ENCODE measurements around the gene NOVA2. TPM values are rescaled to one million over a fixed set of nuclear protein-coding genes. Genes with fewer than 3 reads are reported as not detected.

The NOVA2 gene
- total RNA-seq, 1 experiment from 2014 or later: 2.5 TPM

DNA sequence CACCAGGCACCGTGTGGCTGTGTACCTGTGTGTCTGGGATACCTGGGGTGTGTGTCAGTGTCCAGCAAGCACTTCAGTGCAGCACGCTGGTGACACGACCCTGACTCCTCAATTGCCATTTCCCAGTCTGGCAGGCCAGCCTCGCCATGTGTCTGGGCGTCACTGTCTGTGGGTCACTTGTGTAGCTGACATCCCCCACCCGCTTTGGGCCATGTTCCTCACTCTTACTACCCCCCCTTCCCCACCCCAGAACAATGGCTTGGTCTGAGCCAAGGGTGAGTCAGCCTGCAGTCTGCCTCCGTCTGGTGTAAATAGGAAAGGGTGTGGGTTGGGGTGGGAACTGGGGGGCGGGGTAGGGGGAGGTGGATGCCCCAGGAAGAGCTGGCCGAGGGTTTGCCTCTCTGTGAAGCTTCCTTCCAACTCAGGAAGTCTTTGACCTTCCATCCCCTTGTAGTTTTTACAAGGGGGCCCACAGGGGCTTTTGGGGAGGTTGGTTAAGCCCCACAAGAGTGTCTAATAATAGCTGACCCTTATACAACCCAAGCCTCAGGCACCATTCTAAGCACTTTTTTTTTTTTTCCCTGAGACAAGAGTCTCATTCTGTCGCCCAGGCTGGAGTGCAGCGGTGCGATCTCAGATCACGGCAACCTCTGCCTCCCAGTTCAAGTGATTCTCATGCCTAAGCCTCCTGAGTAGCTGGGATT is 17.6 kb downstream of the NOVA2 start:
- DNase-seq (ENCODE audit: low read depth, low spot score) (peak; percentile 35), ATAC-seq (peak; percentile 72)
- no TSS peak for BruUV-seq (replicated peaks)
- Histone ChIP-seq H3K9ac (ENCODE audit: low read length) (peak overlapping the region; percentile 2; the same call in 1 of the 2 replicates), H3K4me1 (ENCODE audit: control insufficient read depth in 1 of 2, insufficient read depth in 2 of 2, low read length in 2 of 2) (peaks cover 10 to 29% of the 10 kb centered on the region in 2 experiments; a peak in 3 of 4 replicates), H4K20me1 (ENCODE audit: insufficient read depth) (no peaks in the 10 kb centered on the region), H3K9me3 (ENCODE audit: control insufficient read depth in 1 of 2, insufficient read depth in 1 of 2, low read depth in 1 of 2, low read length in 2 of 2) (no peaks in the 10 kb centered on the region), H3K4me3 (replicated peaks in 1 of 2; ENCODE audit: low read depth in 1 of 2, low read length in 2 of 2) (peak overlapping the region in 1 of 2 experiments; percentile 20; a peak in 1 of 4 replicates), H3K79me2 (ENCODE audit: insufficient read depth, low read length) (no peaks in the 10 kb centered on the region), H2AFZ (ENCODE audit: low read depth, low read length, poor library complexity, severe bottlenecking) (no peak overlapping the region), H3K27me3 (ENCODE audit: insufficient read depth, low read length) (peaks cover 6% of the 10 kb centered on the region; the same call in 1 of the 2 replicates), H3K27ac (ENCODE audit: low read depth, low read length) (no peak overlapping the region), H3K9me2 (ENCODE audit: insufficient read depth) (no peaks in the 10 kb centered on the region), H3K4me2 (ENCODE audit: low read length) (peak overlapping the region; percentile 63), H3K36me3 (ENCODE audit: control insufficient read depth in 1 of 2, insufficient read depth in 2 of 2, low read length in 2 of 2) (no peaks in the 10 kb centered on the region)
- ChIA-PET CTCF (no interaction called here), POLR2A (no interaction called here), RAD21 (ENCODE audit: low non-redundant PET in 1 of 2, low total read pairs in 2 of 2, uncharacterized antibody in 2 of 2, unreplicated experiment in 2 of 2) (no interaction called here)
- intact Hi-C loops (cut with micrococcal nuclease): no loop called here
- TF ChIP-seq SP1 (IDR thresholded peaks at IDR 0.05; ENCODE audit: low read depth) (0 out of 2 replicates have a peak, but pooled peaks have one; percentile 39), EZH2phosphoT487 (IDR thresholded peaks at IDR 0.05; ENCODE audit: borderline replicate concordance) (no peak), EGR1 (IDR thresholded peaks at IDR 0.05; ENCODE audit: low read depth) (no peak), TCF7L2 (IDR thresholded peaks at IDR 0.05; ENCODE audit: borderline replicate concordance, extremely low read depth, insufficient read depth, insufficient read length) (no peak), FOSL1 (IDR thresholded peaks at IDR 0.05; ENCODE audit: low read depth) (peak; percentile 42), SRF (IDR thresholded peaks at IDR 0.05; ENCODE audit: low read depth) (no peak), SIN3A (IDR thresholded peaks at IDR 0.05; ENCODE audit: low read depth) (no peak), CBX3 (IDR thresholded peaks at IDR 0.05; ENCODE audit: low read depth) (peak; percentile 16; the same call in 1 of the 2 replicates), POLR2A (IDR thresholded peaks at IDR 0.05; ENCODE audit: borderline replicate concordance, extremely low read depth, insufficient read depth, insufficient read length) (no peak), EZH2 (IDR thresholded peaks at IDR 0.05) (no peak), ELF1 (IDR thresholded peaks at IDR 0.05; ENCODE audit: borderline replicate concordance, low read depth) (no peak)
- TF ChIP-seq, protein P1, sequence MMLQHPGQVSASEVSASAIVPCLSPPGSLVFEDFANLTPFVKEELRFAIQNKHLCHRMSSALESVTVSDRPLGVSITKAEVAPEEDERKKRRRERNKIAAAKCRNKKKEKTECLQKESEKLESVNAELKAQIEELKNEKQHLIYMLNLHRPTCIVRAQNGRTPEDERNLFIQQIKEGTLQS (IDR thresholded peaks at IDR 0.05): no peak
- TF ChIP-seq, protein P2, sequence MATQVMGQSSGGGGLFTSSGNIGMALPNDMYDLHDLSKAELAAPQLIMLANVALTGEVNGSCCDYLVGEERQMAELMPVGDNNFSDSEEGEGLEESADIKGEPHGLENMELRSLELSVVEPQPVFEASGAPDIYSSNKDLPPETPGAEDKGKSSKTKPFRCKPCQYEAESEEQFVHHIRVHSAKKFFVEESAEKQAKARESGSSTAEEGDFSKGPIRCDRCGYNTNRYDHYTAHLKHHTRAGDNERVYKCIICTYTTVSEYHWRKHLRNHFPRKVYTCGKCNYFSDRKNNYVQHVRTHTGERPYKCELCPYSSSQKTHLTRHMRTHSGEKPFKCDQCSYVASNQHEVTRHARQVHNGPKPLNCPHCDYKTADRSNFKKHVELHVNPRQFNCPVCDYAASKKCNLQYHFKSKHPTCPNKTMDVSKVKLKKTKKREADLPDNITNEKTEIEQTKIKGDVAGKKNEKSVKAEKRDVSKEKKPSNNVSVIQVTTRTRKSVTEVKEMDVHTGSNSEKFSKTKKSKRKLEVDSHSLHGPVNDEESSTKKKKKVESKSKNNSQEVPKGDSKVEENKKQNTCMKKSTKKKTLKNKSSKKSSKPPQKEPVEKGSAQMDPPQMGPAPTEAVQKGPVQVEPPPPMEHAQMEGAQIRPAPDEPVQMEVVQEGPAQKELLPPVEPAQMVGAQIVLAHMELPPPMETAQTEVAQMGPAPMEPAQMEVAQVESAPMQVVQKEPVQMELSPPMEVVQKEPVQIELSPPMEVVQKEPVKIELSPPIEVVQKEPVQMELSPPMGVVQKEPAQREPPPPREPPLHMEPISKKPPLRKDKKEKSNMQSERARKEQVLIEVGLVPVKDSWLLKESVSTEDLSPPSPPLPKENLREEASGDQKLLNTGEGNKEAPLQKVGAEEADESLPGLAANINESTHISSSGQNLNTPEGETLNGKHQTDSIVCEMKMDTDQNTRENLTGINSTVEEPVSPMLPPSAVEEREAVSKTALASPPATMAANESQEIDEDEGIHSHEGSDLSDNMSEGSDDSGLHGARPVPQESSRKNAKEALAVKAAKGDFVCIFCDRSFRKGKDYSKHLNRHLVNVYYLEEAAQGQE (IDR thresholded peaks at IDR 0.05; ENCODE audit: low read depth): no peak
- TF ChIP-seq, protein P3, sequence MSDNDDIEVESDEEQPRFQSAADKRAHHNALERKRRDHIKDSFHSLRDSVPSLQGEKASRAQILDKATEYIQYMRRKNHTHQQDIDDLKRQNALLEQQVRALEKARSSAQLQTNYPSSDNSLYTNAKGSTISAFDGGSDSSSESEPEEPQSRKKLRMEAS (IDR thresholded peaks at IDR 0.05): peak; percentile 71
